Osteocyte (in vitro differentiated cells): ENCODE results near the gene MPLKIP. TPM values are rescaled to one million over a fixed set of nuclear protein-coding genes. Genes with fewer than 3 reads are reported as not detected.
"Not testable (repeated sequence)": the region's sequence is repeated elsewhere in the genome, so short reads cannot be mapped to it uniquely, and the experiment has no call there.

Source experiments
- DNase-seq: peaks from one replicate; pipeline ENCODE4 v3.0.0; 2021; ENCODE audit warnings: mixed read lengths; ENCODE audit not compliant: unreplicated experiment; ENCODE audit errors: extremely low spot score
- H3K27ac Mint-ChIP-seq: one replicate; pipeline ENCODE4 v1.8.0; 2021; ENCODE audit warnings: mild to moderate bottlenecking, mixed read lengths; ENCODE audit not compliant: unreplicated experiment
- H3K27me3 Mint-ChIP-seq: one replicate; pipeline ENCODE4 v1.8.0; 2021; ENCODE audit warnings: mixed read lengths; ENCODE audit not compliant: unreplicated experiment
- H3K36me3 Mint-ChIP-seq: one replicate; pipeline ENCODE4 v1.8.0; 2021; ENCODE audit warnings: mixed read lengths; ENCODE audit not compliant: unreplicated experiment
- H3K4me1 Mint-ChIP-seq: one replicate; pipeline ENCODE4 v1.8.0; 2021; ENCODE audit warnings: mixed read lengths; ENCODE audit not compliant: unreplicated experiment
- H3K4me3 Mint-ChIP-seq: one replicate; pipeline ENCODE4 v1.8.0; 2021; ENCODE audit warnings: mild to moderate bottlenecking, moderate library complexity, mixed read lengths; ENCODE audit not compliant: unreplicated experiment
- H3K9me3 Mint-ChIP-seq: one replicate; pipeline ENCODE4 v1.8.0; 2021; ENCODE audit warnings: mixed read lengths; ENCODE audit not compliant: unreplicated experiment
- total RNA-seq: library from RNA; stranded (reverse); gene quantifications from 2 replicates; pipeline ENCODE4 v1.2.1, GENCODE V29; 2021
- TF ChIP-seq, protein P1 (sequence below): fragments of 200-600 bp; sonication (generic); IDR thresholded peaks from 2 replicates; pipeline ENCODE4 v1.5.0; 2021; ENCODE audit warnings: antibody characterized with exemption, mild to moderate bottlenecking, moderate library complexity

MPLKIP gene
- total RNA-seq, 1 donor from 2014 or later, result 43.4 TPM

DNA sequence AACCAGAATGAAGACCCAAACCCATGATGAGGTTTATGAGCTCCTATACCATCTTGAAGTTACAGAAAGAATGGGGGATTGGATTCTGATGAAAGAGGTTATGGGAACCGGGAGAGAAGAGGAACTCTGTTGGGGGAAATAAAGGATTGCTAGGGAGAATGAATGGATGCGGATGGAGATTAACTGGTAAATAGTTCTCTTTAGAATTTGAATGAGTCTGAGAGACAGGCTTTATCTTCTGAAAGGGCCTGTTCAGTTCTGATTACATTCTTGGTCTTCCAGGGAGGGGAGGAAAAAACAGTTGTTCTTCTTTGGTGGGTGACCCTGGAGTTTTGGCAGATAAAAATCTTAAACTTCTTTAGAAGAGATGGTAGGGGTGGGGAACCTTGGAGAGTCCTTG, 14.2 kb upstream of the MPLKIP start:
- Mint-ChIP-seq H3K4me3 (no peak overlapping the region), H3K9me3 (peaks cover 8% of the 10 kb centered on the region), H3K36me3 (peaks cover 4% of the 10 kb centered on the region), H3K27me3 (no peaks in the 10 kb centered on the region), H3K27ac (no peak overlapping the region), H3K4me1 (no peaks in the 10 kb centered on the region)
- DNase-seq, result no peak
- TF ChIP-seq, protein P1, sequence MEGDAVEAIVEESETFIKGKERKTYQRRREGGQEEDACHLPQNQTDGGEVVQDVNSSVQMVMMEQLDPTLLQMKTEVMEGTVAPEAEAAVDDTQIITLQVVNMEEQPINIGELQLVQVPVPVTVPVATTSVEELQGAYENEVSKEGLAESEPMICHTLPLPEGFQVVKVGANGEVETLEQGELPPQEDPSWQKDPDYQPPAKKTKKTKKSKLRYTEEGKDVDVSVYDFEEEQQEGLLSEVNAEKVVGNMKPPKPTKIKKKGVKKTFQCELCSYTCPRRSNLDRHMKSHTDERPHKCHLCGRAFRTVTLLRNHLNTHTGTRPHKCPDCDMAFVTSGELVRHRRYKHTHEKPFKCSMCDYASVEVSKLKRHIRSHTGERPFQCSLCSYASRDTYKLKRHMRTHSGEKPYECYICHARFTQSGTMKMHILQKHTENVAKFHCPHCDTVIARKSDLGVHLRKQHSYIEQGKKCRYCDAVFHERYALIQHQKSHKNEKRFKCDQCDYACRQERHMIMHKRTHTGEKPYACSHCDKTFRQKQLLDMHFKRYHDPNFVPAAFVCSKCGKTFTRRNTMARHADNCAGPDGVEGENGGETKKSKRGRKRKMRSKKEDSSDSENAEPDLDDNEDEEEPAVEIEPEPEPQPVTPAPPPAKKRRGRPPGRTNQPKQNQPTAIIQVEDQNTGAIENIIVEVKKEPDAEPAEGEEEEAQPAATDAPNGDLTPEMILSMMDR, result no peak

GRCh38 chr7:40148247-40148580, 13.8 kb upstream of the MPLKIP start:
- not testable (repeated sequence) for H3K4me3 Mint-ChIP-seq

GRCh38 chr7:40147371-40148246, 13.2 kb upstream of the MPLKIP start:
- DNase-seq, result no peak
- Mint-ChIP-seq H3K27me3 (no peaks in the 10 kb centered on the region), H3K9me3 (peaks cover 8% of the 10 kb centered on the region)

More at GRCh38 chr7:40148247-40148580, 13.8 kb upstream of the MPLKIP start:
- not testable (repeated sequence) for H3K36me3 Mint-ChIP-seq, H3K27ac Mint-ChIP-seq, H3K9me3 Mint-ChIP-seq, H3K27me3 Mint-ChIP-seq, DNase-seq, H3K4me1 Mint-ChIP-seq

DNA sequence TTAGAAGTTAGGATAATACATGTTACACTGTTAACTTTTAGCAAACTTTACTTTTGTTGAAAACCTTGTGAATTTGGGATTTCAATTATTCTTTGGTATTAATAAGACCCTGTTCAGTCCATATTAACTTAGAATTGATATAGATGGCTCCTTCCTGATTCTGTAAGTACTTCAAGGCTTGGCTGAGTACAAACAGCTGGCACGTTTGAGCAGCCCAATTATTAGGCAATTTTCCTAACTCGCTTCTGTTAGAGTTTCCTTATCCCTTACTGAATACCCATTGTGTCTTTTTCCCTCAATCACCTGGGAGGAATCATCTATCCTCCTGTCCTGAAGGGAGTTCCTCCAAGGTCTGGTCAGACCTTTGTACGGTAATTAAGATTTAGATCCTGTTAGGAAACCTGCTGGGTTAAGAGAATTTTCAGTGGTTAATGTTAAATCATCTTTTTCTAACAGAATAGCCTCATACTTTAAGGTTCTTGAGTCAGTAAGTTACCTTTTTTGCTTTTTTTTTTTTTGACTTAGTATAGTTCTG, 11.2 kb upstream of the MPLKIP start:
- not testable (repeated sequence) for H3K27ac Mint-ChIP-seq, H3K36me3 Mint-ChIP-seq, H3K9me3 Mint-ChIP-seq, H3K4me1 Mint-ChIP-seq, H3K27me3 Mint-ChIP-seq, H3K4me3 Mint-ChIP-seq, DNase-seq

More at GRCh38 chr7:40147371-40148246, 13.2 kb upstream of the MPLKIP start:
- TF ChIP-seq, protein P1, result no peak
- Mint-ChIP-seq H3K4me3 (no peak overlapping the region), H3K4me1 (no peaks in the 10 kb centered on the region), H3K27ac (no peak overlapping the region), H3K36me3 (peaks cover 6% of the 10 kb centered on the region)

DNA sequence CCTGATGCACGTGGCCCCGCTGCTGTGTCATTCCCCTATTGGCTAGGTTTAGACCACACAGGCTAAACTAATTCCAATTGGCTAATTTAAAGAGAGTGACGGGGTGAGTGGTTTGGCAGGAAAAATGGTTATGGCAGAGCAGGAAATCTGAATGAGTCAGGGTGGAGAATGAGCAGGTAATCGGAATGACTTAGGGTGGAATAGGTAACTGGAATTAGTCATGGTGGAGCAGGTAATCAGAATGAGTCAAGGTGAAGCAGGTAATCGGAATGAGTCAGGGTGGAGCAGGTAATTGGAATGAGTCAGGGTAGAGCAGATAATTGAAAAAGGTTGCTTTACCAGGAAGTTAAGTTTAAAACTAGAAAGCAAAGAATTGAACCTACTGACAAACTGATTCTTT, 7.5 kb upstream of the MPLKIP start:
- not testable (repeated sequence) for DNase-seq, H3K36me3 Mint-ChIP-seq, H3K27me3 Mint-ChIP-seq, H3K4me3 Mint-ChIP-seq, H3K4me1 Mint-ChIP-seq, H3K27ac Mint-ChIP-seq, H3K9me3 Mint-ChIP-seq

GRCh38 chr7:40139891-40140290, 5.5 kb upstream of the MPLKIP start:
- peak; percentile 59 for DNase-seq
- H3K27me3 Mint-ChIP-seq, H3K36me3 Mint-ChIP-seq, H3K9me3 Mint-ChIP-seq, H3K27ac Mint-ChIP-seq, H3K4me1 Mint-ChIP-seq, H3K4me3 Mint-ChIP-seq: not testable (repeated sequence)

GRCh38 chr7:40138973-40139372, 4.6 kb upstream of the MPLKIP start:
- peaks cover 10% of the 10 kb centered on the region for H3K4me1 Mint-ChIP-seq
- H3K9me3 Mint-ChIP-seq, result no peaks in the 10 kb centered on the region
- peaks cover 3% of the 10 kb centered on the region for H3K36me3 Mint-ChIP-seq
- no peak for DNase-seq
- no peaks in the 10 kb centered on the region for H3K27me3 Mint-ChIP-seq
- H3K4me3 Mint-ChIP-seq, result no peak overlapping the region
- TF ChIP-seq, protein P1, result no peak
- no peak overlapping the region for H3K27ac Mint-ChIP-seq
